ENCODE results near the gene CHN2. TPM values are rescaled to one million over a fixed set of nuclear protein-coding genes. Genes with fewer than 3 reads are reported as not detected.
A peak's percentile ranks its signal among the peaks of the same experiment; 100 is the strongest.

The CHN2 gene
- total RNA-seq, 1 donor from 2014 or later: 6.6 TPM

DNA sequence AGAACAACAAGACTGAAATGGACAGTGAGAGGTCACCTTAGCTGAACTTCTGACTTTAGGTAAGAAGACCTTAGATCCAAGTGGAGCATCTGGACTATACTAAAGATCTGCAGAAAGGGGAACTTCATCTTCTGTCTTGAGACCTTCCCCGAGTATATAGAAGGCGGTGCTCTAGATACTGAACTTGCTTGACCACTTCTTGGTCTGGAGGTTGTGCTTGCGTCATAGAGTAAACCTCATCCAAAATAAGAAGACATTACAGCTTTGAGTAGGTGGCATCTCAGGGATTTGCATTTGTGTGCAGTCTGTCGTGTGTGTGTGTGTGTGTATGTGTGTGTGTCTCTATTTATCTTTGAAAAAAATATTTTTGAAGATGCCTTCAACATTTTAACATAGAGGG lies 157.5 kb downstream of the CHN2 start:
- Histone ChIP-seq H3K36me3 (no peaks in the 10 kb centered on the region), H3K9me3 (ENCODE audit: low read depth) (no peaks in the 10 kb centered on the region), H4K20me1 (ENCODE audit: low read depth) (no peaks in the 10 kb centered on the region), H3K4me2 (no peak overlapping the region), H3K27ac (no peak overlapping the region), H3K9ac (no peak overlapping the region), H3K4me1 (peaks cover 8% of the 10 kb centered on the region), H2AFZ (replicated peaks) (no peak overlapping the region), H3F3A (ENCODE audit: low read depth) (no peaks in the 10 kb centered on the region), H3K27me3 (no peaks in the 10 kb centered on the region), H3K79me2 (ENCODE audit: low read depth) (no peaks in the 10 kb centered on the region), H3K4me3 (no peak overlapping the region)
- Mint-ChIP-seq H3K36me3 (no peaks in the 10 kb centered on the region), H3K4me3 (no peak overlapping the region), H3K4me1 (peaks cover 40% of the 10 kb centered on the region), H3K27me3 (ENCODE audit: insufficient read depth, low read depth) (peaks cover 2% of the 10 kb centered on the region), H3K9me3 (no peaks in the 10 kb centered on the region), H3K27ac (no peak overlapping the region)
- no peak for DNase-seq (ENCODE audit: low spot score)
- no peak for TF ChIP-seq EZH2 (IDR thresholded peaks at IDR 0.05)

DNA sequence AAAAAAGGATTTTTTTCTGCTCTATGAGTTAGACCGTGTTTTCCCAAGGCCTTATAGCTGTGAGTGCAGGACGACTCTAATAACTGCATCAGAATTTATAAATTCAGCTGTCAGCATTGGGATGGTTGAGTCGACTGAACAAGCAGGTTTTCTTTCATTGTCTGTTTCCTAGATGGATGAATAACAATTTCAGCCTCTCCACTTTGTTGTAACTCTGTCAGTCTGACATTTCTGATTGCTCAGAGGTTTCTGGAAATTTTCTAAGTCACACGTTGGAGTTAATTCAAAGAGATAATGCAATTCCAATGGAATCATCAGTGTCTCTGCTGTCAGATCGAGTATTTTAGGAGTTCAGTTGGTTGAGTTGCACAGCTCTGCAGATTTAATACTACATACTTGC lies 159.2 kb downstream of the CHN2 start:
- H3K9me3 Mint-ChIP-seq: no peaks in the 10 kb centered on the region
- Histone ChIP-seq H2AFZ (replicated peaks) (no peak overlapping the region), H3K4me3 (no peak overlapping the region), H3K79me2 (ENCODE audit: low read depth) (no peaks in the 10 kb centered on the region), H3K27ac (no peak overlapping the region), H3F3A (ENCODE audit: low read depth) (no peaks in the 10 kb centered on the region), H3K36me3 (no peaks in the 10 kb centered on the region), H3K4me2 (no peak overlapping the region), H3K4me1 (no peaks in the 10 kb centered on the region), H3K27me3 (no peaks in the 10 kb centered on the region), H3K9ac (no peak overlapping the region), H4K20me1 (ENCODE audit: low read depth) (no peaks in the 10 kb centered on the region), H3K9me3 (ENCODE audit: low read depth) (no peaks in the 10 kb centered on the region)
- peak overlapping the region; percentile 54 for H3K27ac Mint-ChIP-seq
- H3K36me3 Mint-ChIP-seq: no peaks in the 10 kb centered on the region
- H3K27me3 Mint-ChIP-seq (ENCODE audit: insufficient read depth, low read depth): peaks cover 2% of the 10 kb centered on the region
- TF ChIP-seq, protein P1, sequence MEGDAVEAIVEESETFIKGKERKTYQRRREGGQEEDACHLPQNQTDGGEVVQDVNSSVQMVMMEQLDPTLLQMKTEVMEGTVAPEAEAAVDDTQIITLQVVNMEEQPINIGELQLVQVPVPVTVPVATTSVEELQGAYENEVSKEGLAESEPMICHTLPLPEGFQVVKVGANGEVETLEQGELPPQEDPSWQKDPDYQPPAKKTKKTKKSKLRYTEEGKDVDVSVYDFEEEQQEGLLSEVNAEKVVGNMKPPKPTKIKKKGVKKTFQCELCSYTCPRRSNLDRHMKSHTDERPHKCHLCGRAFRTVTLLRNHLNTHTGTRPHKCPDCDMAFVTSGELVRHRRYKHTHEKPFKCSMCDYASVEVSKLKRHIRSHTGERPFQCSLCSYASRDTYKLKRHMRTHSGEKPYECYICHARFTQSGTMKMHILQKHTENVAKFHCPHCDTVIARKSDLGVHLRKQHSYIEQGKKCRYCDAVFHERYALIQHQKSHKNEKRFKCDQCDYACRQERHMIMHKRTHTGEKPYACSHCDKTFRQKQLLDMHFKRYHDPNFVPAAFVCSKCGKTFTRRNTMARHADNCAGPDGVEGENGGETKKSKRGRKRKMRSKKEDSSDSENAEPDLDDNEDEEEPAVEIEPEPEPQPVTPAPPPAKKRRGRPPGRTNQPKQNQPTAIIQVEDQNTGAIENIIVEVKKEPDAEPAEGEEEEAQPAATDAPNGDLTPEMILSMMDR (IDR thresholded peaks at IDR 0.05): no peak
- TF ChIP-seq EZH2 (IDR thresholded peaks at IDR 0.05): no peak
- no peak for DNase-seq (ENCODE audit: low spot score)
- H3K4me1 Mint-ChIP-seq: peaks cover 36% of the 10 kb centered on the region
- no peak overlapping the region for H3K4me3 Mint-ChIP-seq

DNA sequence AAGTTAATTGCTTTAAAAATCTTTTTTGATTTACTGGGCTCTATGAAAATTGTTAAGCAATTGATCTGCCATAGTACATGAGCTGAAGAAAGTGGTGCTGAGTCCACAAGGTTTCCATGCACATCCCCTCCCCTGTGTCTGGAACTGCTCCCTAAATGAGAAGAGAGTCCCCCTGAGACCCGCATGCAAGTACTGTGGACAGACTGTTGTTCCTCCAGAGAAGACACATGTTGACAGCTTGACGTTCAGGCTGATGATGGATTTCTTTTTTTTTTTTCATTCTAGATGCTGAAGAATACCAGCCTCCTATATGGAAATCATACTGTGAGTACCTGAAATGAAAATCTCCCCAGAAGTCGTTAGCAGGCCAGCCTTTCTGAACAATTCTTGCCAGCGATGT lies 159.8 kb downstream of the CHN2 start:
- DNase-seq (ENCODE audit: low spot score): no peak
- no peaks in the 10 kb centered on the region for H3F3A ChIP-seq (ENCODE audit: low read depth)
- Mint-ChIP-seq H3K27ac (peak overlapping the region; percentile 54), H3K27me3 (ENCODE audit: insufficient read depth, low read depth) (peaks cover 4% of the 10 kb centered on the region), H3K36me3 (no peaks in the 10 kb centered on the region), H3K4me1 (peaks cover 33% of the 10 kb centered on the region), H3K4me3 (no peak overlapping the region), H3K9me3 (no peaks in the 10 kb centered on the region)
- no peaks in the 10 kb centered on the region for H3K36me3 ChIP-seq
- no peak overlapping the region for H3K9ac ChIP-seq
- H3K4me3 ChIP-seq: no peak overlapping the region
- H3K79me2 ChIP-seq (ENCODE audit: low read depth): no peaks in the 10 kb centered on the region
- H3K9me3 ChIP-seq (ENCODE audit: low read depth): no peaks in the 10 kb centered on the region
- H4K20me1 ChIP-seq (ENCODE audit: low read depth): no peaks in the 10 kb centered on the region
- no peaks in the 10 kb centered on the region for H3K4me1 ChIP-seq
- no peak overlapping the region for H3K4me2 ChIP-seq
- TF ChIP-seq, protein P1 (IDR thresholded peaks at IDR 0.05): no peak
- H2AFZ ChIP-seq (replicated peaks): no peak overlapping the region
- no peak overlapping the region for H3K27ac ChIP-seq
- no peaks in the 10 kb centered on the region for H3K27me3 ChIP-seq

DNA sequence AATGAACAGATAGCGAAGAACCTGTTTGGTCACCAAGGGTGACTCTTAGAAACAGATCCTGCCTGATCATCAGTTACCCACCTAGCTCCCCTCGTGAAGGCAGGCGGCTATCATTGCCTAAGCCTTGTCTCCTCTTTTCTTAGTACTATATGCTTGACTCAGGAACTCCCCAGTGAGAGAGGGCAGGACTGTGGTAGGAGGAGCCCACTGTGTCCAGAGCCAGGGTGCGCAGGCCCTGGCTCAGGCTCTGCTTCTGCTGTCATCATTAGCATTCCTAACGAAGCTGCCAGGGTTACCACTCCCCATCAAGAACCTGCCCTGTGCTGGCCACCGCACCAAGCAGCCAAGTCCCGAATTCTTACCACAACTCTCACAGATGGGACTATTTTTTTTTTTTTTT lies 160.8 kb downstream of the CHN2 start:
- Histone ChIP-seq H3K9ac (no peak overlapping the region), H3K27me3 (no peaks in the 10 kb centered on the region), H3F3A (ENCODE audit: low read depth) (no peaks in the 10 kb centered on the region), H3K36me3 (no peaks in the 10 kb centered on the region), H3K4me3 (no peak overlapping the region), H4K20me1 (ENCODE audit: low read depth) (no peaks in the 10 kb centered on the region), H2AFZ (replicated peaks) (no peak overlapping the region), H3K4me2 (no peak overlapping the region), H3K9me3 (ENCODE audit: low read depth) (no peaks in the 10 kb centered on the region), H3K27ac (no peak overlapping the region), H3K4me1 (no peaks in the 10 kb centered on the region), H3K79me2 (ENCODE audit: low read depth) (no peaks in the 10 kb centered on the region)
- Mint-ChIP-seq H3K27me3 (ENCODE audit: insufficient read depth, low read depth) (peaks cover 4% of the 10 kb centered on the region), H3K9me3 (no peaks in the 10 kb centered on the region), H3K4me1 (peaks cover 30% of the 10 kb centered on the region), H3K4me3 (no peak overlapping the region), H3K27ac (peak overlapping the region; percentile 79), H3K36me3 (no peaks in the 10 kb centered on the region)
- no peak for DNase-seq (ENCODE audit: low spot score)
- TF ChIP-seq EZH2 (IDR thresholded peaks at IDR 0.05): no peak
- TF ChIP-seq, protein P1 (IDR thresholded peaks at IDR 0.05): no peak
- TF ChIP-seq EZH2phosphoT487 (IDR thresholded peaks at IDR 0.05): no peak
